Vagina (tissue), 2 donors: ENCODE results near the gene MACROD2. TPM values are rescaled to one million over a fixed set of nuclear protein-coding genes. Genes with fewer than 3 reads are reported as not detected.

Source experiments
- DNase-seq, 2 donors: peaks; one replicate each; pipeline ENCODE4 v3.0.0-alpha.2; 2017; ENCODE audit errors: extremely low spot score in 2 of 2
- H3K27ac ChIP-seq: fragments of 200-600 bp; sonication (generic); one replicate; pipeline ENCODE4 v1.5.1; 2019
- H3K27me3 ChIP-seq: fragments of 200-600 bp; sonication (generic); one replicate; pipeline ENCODE4 v1.5.1; 2019
- H3K36me3 ChIP-seq, 2 donors: fragments of 200-600 bp; sonication (generic); one replicate each; pipeline ENCODE4 v1.5.1; 2017 to 2019
- H3K4me1 ChIP-seq: fragments of 200-600 bp; sonication (generic); one replicate; pipeline ENCODE4 v1.5.1; 2019
- H3K4me3 ChIP-seq, 2 donors: fragments of 200-600 bp; sonication (generic); 1 replicate in 1 of 2; 2 replicates in 1 of 2; pipeline ENCODE4 v1.5.1; 2016 to 2019
- H3K9me3 ChIP-seq: fragments of 200-600 bp; sonication (generic); one replicate; pipeline ENCODE4 v1.5.1; 2019
- CTCF ChIP-seq, 3 experiments: fragments of 450-650 bp in 2 of 3; fragments of 200-600 bp in 1 of 3; sonication (generic) in 1 of 3; IDR thresholded peaks; one replicate each; pipeline ENCODE4 v1.5.1; 2017 to 2019; ENCODE audit warnings: antibody characterized with exemption in 3 of 3, mild to moderate bottlenecking in 2 of 3, moderate library complexity in 2 of 3
- POLR2A ChIP-seq, 2 donors: fragments of 450-650 bp; IDR thresholded peaks; one replicate each; pipeline ENCODE4 v1.6.1; 2017; ENCODE audit warnings: antibody characterized with exemption in 2 of 2, mild to moderate bottlenecking in 2 of 2, moderate library complexity in 2 of 2
- POLR2AphosphoS5 ChIP-seq, 2 donors: sonication (generic); formaldehyde crosslinking; IDR thresholded peaks; one replicate each; pipeline ENCODE4 v1.9.0; 2017; ENCODE audit warnings: antibody characterized with exemption in 2 of 2, mild to moderate bottlenecking in 2 of 2, low read depth in 1 of 2; ENCODE audit not compliant: insufficient read depth in 1 of 2
- intact Hi-C: fragments of 100-400 bp; cut with DNase I; formaldehyde crosslinking; loops from one replicate; pipeline ENCODE4 v1.15.1; 2023
- total RNA-seq: library from RNA; depleted of rRNA; stranded (reverse); fragments of >200 nt; gene quantifications from one replicate; pipeline ENCODE4 v1.2.3, GENCODE V29; 2016

Gene MACROD2
- total RNA-seq, 1 donor from 2014 or later: 12.5 TPM

DNA sequence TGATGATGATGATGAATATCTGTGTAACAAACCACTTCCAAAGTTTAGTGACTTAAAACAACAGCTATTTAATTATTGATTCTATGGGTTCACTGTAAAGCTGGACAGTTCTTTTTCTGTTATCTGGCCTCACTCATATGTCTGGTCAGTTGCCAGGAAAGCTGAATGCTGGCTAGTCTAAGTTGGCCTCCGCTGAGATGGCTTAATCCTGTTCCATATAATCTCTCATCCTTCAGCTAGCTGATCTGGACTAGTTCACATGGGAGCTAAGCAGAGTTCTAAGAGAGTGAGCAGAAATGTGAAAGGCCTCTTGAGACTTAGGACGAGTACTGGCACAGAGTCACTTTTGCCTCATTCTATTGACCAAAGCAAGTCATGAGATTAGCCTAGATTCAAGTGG lies 676.8 kb downstream of the MACROD2 start:
- peaks cover 4% of the 10 kb centered on the region for H3K4me1 ChIP-seq
- H3K27me3 ChIP-seq: no peaks in the 10 kb centered on the region
- TF ChIP-seq POLR2AphosphoS5 (IDR thresholded peaks at IDR 0.05; ENCODE audit: insufficient read depth in 1 of 2, low read depth in 1 of 2) (no peak), CTCF (IDR thresholded peaks at IDR 0.05) (no peak), POLR2A (IDR thresholded peaks at IDR 0.05) (no peak)
- H3K36me3 ChIP-seq: no peaks in the 10 kb centered on the region
- no peak for DNase-seq
- intact Hi-C loops: no loop called here
- no peak overlapping the region for H3K27ac ChIP-seq
- H3K9me3 ChIP-seq: no peaks in the 10 kb centered on the region
- no peak overlapping the region for H3K4me3 ChIP-seq

GRCh38 chr20:14673164-14673563 lies 677.8 kb downstream of the MACROD2 start:
- TF ChIP-seq POLR2A (IDR thresholded peaks at IDR 0.05): no peak
- TF ChIP-seq POLR2AphosphoS5 (IDR thresholded peaks at IDR 0.05; ENCODE audit: insufficient read depth in 1 of 2, low read depth in 1 of 2): no peak
- no peak for TF ChIP-seq CTCF (IDR thresholded peaks at IDR 0.05)
- H3K9me3 ChIP-seq: no peaks in the 10 kb centered on the region
- H3K27me3 ChIP-seq: no peaks in the 10 kb centered on the region
- intact Hi-C loops: no loop called here
- DNase-seq: no peak
- no peak overlapping the region for H3K27ac ChIP-seq
- no peaks in the 10 kb centered on the region for H3K4me1 ChIP-seq
- H3K36me3 ChIP-seq: no peaks in the 10 kb centered on the region
- no peak overlapping the region for H3K4me3 ChIP-seq

DNA sequence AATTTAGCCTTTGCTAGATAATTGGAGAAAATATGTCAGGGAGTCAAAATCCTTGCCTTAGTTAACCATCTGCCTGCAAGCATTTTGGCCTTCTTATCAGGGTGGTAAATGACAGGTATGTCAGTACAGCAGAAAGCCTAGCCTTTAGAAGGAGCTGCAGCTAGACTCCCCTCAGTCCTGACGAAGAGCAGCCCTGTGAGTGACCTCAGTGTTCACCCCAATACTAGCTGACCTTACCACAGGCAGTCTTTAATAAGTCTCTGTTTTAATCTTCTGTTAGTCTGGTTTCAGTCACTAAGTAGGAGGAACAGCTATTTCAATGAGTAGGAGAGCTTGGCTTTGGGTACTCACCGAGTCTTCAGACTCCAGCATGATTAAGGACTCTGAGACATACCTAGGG lies 682.1 kb downstream of the MACROD2 start:
- no peak overlapping the region for H3K4me3 ChIP-seq
- no peaks in the 10 kb centered on the region for H3K27me3 ChIP-seq
- H3K9me3 ChIP-seq: no peaks in the 10 kb centered on the region
- no peaks in the 10 kb centered on the region for H3K4me1 ChIP-seq
- intact Hi-C loops: no loop called here
- H3K27ac ChIP-seq: no peak overlapping the region
- no peak for DNase-seq
- H3K36me3 ChIP-seq: no peaks in the 10 kb centered on the region
- no peak for TF ChIP-seq POLR2AphosphoS5 (IDR thresholded peaks at IDR 0.05; ENCODE audit: insufficient read depth in 1 of 2, low read depth in 1 of 2)
- TF ChIP-seq POLR2A (IDR thresholded peaks at IDR 0.05): no peak
- TF ChIP-seq CTCF (IDR thresholded peaks at IDR 0.05): no peak

GRCh38 chr20:14685183-14685582 lies 689.9 kb downstream of the MACROD2 start:
- H3K9me3 ChIP-seq: no peaks in the 10 kb centered on the region
- no peaks in the 10 kb centered on the region for H3K4me1 ChIP-seq
- no peak overlapping the region for H3K27ac ChIP-seq
- intact Hi-C loops: no loop called here
- H3K36me3 ChIP-seq: no peaks in the 10 kb centered on the region
- no peak for DNase-seq
- H3K27me3 ChIP-seq: no peaks in the 10 kb centered on the region
- TF ChIP-seq POLR2AphosphoS5 (IDR thresholded peaks at IDR 0.05; ENCODE audit: insufficient read depth in 1 of 2, low read depth in 1 of 2): no peak
- TF ChIP-seq POLR2A (IDR thresholded peaks at IDR 0.05): no peak
- no peak for TF ChIP-seq CTCF (IDR thresholded peaks at IDR 0.05)
- no peak overlapping the region for H3K4me3 ChIP-seq

- intact Hi-C loops: no loop called here
- H3K4me1 ChIP-seq: no peaks in the 10 kb centered on the region
- no peak overlapping the region for H3K4me3 ChIP-seq
- no peak for DNase-seq
- TF ChIP-seq CTCF (IDR thresholded peaks at IDR 0.05) (no peak), POLR2A (IDR thresholded peaks at IDR 0.05) (no peak), POLR2AphosphoS5 (IDR thresholded peaks at IDR 0.05; ENCODE audit: insufficient read depth in 1 of 2, low read depth in 1 of 2) (no peak)
- no peaks in the 10 kb centered on the region for H3K27me3 ChIP-seq
- H3K36me3 ChIP-seq: no peaks in the 10 kb centered on the region
- no peaks in the 10 kb centered on the region for H3K9me3 ChIP-seq
- no peak overlapping the region for H3K27ac ChIP-seq
Measured at GRCh38 chr20:14687313-14687712, 692.0 kb downstream of the MACROD2 start.
